ENCODE results near the gene MACROH2A2.

DNA sequence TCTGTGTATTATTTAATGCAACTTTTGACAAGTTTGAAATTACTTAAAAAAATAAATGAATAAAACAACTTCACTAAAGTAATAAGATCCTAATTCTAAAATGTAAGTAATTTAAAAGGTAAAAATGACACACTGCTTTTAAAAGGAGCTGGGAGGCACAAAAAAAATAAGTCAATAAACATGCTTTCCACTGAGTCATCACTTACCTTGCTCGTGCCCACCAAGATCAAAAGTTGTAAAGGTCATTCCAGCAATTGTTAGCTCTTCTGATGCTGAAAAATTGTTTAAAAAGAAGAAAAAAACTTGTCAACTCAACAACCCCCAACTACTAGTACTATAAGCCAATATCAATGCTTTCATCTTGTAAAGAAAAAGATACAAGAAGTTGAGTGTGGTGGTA is 108.2 kb downstream of the MACROH2A2 start:
- TF ChIP-seq, protein P1, sequence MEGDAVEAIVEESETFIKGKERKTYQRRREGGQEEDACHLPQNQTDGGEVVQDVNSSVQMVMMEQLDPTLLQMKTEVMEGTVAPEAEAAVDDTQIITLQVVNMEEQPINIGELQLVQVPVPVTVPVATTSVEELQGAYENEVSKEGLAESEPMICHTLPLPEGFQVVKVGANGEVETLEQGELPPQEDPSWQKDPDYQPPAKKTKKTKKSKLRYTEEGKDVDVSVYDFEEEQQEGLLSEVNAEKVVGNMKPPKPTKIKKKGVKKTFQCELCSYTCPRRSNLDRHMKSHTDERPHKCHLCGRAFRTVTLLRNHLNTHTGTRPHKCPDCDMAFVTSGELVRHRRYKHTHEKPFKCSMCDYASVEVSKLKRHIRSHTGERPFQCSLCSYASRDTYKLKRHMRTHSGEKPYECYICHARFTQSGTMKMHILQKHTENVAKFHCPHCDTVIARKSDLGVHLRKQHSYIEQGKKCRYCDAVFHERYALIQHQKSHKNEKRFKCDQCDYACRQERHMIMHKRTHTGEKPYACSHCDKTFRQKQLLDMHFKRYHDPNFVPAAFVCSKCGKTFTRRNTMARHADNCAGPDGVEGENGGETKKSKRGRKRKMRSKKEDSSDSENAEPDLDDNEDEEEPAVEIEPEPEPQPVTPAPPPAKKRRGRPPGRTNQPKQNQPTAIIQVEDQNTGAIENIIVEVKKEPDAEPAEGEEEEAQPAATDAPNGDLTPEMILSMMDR (IDR thresholded peaks at IDR 0.05), result no peak
- no peak for TF ChIP-seq POLR2AphosphoS5 (IDR thresholded peaks at IDR 0.05)
- no peak for TF ChIP-seq POLR2A (IDR thresholded peaks at IDR 0.05; ENCODE audit: low read depth)
- no peak for TF ChIP-seq EP300 (IDR thresholded peaks at IDR 0.05)

Data from esophagus muscularis mucosa (tissue), 4 donors.